ENCODE measurements around the gene PPARD. TPM values are rescaled to one million over a fixed set of nuclear protein-coding genes. Genes with fewer than 3 reads are reported as not detected.

PPARD gene
- total and polyA plus RNA-seq, 2 of the 13 experiments (the other 11 are each of a cell fraction or from before 2014, with no cell fraction given), result 6.1 to 13.3 TPM

GRCh38 chr6:35368038-35368887, 25.9 kb downstream of the PPARD start (continued):
- TF ChIP-seq ARID5B (CRISPR knock-in tag; IDR thresholded peaks at IDR 0.05) (peak; percentile 89), SOX6 (IDR thresholded peaks at IDR 0.05) (no peak), SOX6 (CRISPR knock-in tag; IDR thresholded peaks at IDR 0.05) (peak; percentile 30; the same call in 1 of the 2 replicates), ZMYM3 (CRISPR knock-in tag; IDR thresholded peaks at IDR 0.05) (no peak), FOXP4 (CRISPR knock-in tag; IDR thresholded peaks at IDR 0.05) (no peak), ISL2 (CRISPR knock-in tag; IDR thresholded peaks at IDR 0.05) (peak; percentile 63), STAG1 (CRISPR knock-in tag; IDR thresholded peaks at IDR 0.05) (peak; percentile 5; the same call in 1 of the 2 replicates), RFXANK (CRISPR knock-in tag; IDR thresholded peaks at IDR 0.05) (no peak), ZBTB26 (CRISPR knock-in tag; IDR thresholded peaks at IDR 0.05; ENCODE audit: borderline replicate concordance) (peak; percentile 58; the same call in 1 of the 2 replicates), CAMTA2 (CRISPR knock-in tag; IDR thresholded peaks at IDR 0.05; ENCODE audit: borderline replicate concordance) (no peak), ZKSCAN1 (IDR thresholded peaks at IDR 0.05; ENCODE audit: low read length) (no peak), IRF1 (CRISPR knock-in tag; IDR thresholded peaks at IDR 0.05; ENCODE audit: low read depth) (no peak), MZF1 (CRISPR knock-in tag; IDR thresholded peaks at IDR 0.05; ENCODE audit: borderline replicate concordance) (no peak), ZNF878 (CRISPR knock-in tag; IDR thresholded peaks at IDR 0.05) (peak; percentile 40; the same call in 1 of the 2 replicates), ZNF468 (CRISPR knock-in tag; IDR thresholded peaks at IDR 0.05) (no peak), ZFP36L1 (CRISPR knock-in tag; IDR thresholded peaks at IDR 0.05) (no peak), U2AF2 (IDR thresholded peaks at IDR 0.05; ENCODE audit: low read depth, low read length) (no peak), ZNF709 (CRISPR knock-in tag; IDR thresholded peaks at IDR 0.05) (no peak), JDP2 (CRISPR knock-in tag; IDR thresholded peaks at IDR 0.05; ENCODE audit: borderline replicate concordance) (no peak)
- TF ChIP-seq, protein P1, sequence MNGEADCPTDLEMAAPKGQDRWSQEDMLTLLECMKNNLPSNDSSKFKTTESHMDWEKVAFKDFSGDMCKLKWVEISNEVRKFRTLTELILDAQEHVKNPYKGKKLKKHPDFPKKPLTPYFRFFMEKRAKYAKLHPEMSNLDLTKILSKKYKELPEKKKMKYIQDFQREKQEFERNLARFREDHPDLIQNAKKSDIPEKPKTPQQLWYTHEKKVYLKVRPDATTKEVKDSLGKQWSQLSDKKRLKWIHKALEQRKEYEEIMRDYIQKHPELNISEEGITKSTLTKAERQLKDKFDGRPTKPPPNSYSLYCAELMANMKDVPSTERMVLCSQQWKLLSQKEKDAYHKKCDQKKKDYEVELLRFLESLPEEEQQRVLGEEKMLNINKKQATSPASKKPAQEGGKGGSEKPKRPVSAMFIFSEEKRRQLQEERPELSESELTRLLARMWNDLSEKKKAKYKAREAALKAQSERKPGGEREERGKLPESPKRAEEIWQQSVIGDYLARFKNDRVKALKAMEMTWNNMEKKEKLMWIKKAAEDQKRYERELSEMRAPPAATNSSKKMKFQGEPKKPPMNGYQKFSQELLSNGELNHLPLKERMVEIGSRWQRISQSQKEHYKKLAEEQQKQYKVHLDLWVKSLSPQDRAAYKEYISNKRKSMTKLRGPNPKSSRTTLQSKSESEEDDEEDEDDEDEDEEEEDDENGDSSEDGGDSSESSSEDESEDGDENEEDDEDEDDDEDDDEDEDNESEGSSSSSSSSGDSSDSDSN (CRISPR knock-in tag; IDR thresholded peaks at IDR 0.05), result peak; percentile 19; the same call in 1 of the 2 replicates

Data from HepG2 (cell line).